ENCODE results near the gene DSCAM. TPM values are rescaled to one million over a fixed set of nuclear protein-coding genes. Genes with fewer than 3 reads are reported as not detected.

The DSCAM gene
- total RNA-seq, 4 donors from 2014 or later = 0.03 TPM; not detected in 3

GRCh38 chr21:40120940-40121575 is 725.9 kb downstream of the DSCAM start:
- no peak overlapping the region for H3K27ac ChIP-seq
- no peaks in the 10 kb centered on the region for H3K9me3 ChIP-seq
- H3K36me3 ChIP-seq = no peaks in the 10 kb centered on the region
- no peaks in the 10 kb centered on the region for H3K27me3 ChIP-seq
- ATAC-seq (no peak), DNase-seq (no peak)
- no peak overlapping the region for H3K4me3 ChIP-seq
- H3K4me1 ChIP-seq = no peaks in the 10 kb centered on the region
- TF ChIP-seq CTCF (IDR thresholded peaks at IDR 0.05 in 4 of 5, conservative IDR thresholded peaks at IDR 0.05 in 1 of 5) (peak in 4 of 5 experiments; percentile 13 to 48 (median 44)), POLR2A (IDR thresholded peaks at IDR 0.05) (no peak)
- intact Hi-C loops (cut with DNase I; ENCODE audit: low total_unique reads) (loop anchor here (5.0 to 10.0 kb wide), 2 partner anchors 76 to 254 kb away; partner anchors contain the start of gene PCP4), in situ Hi-C loops (cut with MboI; ENCODE audit: low sequenced_read_pairs in 4 of 4) (loop anchor here in 2 of 4 donors (25.0 kb wide), 1 partner anchor 259 kb away; the partner anchor contains the start of gene PCP4 (in 2 of the 2))

GRCh38 chr21:40118527-40118926 is 728.4 kb downstream of the DSCAM start:
- in situ Hi-C loops (cut with MboI; ENCODE audit: low sequenced_read_pairs in 4 of 4) (loop anchor here in 2 of 4 donors (25.0 kb wide), 1 partner anchor 256 kb away; the partner anchor contains the start of gene PCP4 (in 2 of the 2)), intact Hi-C loops (cut with DNase I; ENCODE audit: low total_unique reads) (no loop called here)
- Histone ChIP-seq H3K27ac (no peak overlapping the region), H3K4me3 (no peak overlapping the region), H3K36me3 (no peaks in the 10 kb centered on the region), H3K4me1 (no peaks in the 10 kb centered on the region), H3K9me3 (no peaks in the 10 kb centered on the region), H3K27me3 (no peaks in the 10 kb centered on the region)
- DNase-seq (no peak), ATAC-seq (no peak)
- TF ChIP-seq POLR2A (IDR thresholded peaks at IDR 0.05) (no peak), CTCF (IDR thresholded peaks at IDR 0.05 in 4 of 5, conservative IDR thresholded peaks at IDR 0.05 in 1 of 5) (no peak)

- TF ChIP-seq CTCF (IDR thresholded peaks at IDR 0.05 in 4 of 5, conservative IDR thresholded peaks at IDR 0.05 in 1 of 5) (no peak), POLR2A (IDR thresholded peaks at IDR 0.05) (no peak)
- Histone ChIP-seq H3K9me3 (no peaks in the 10 kb centered on the region), H3K4me3 (no peak overlapping the region), H3K36me3 (no peaks in the 10 kb centered on the region), H3K27ac (no peak overlapping the region), H3K4me1 (no peaks in the 10 kb centered on the region), H3K27me3 (no peaks in the 10 kb centered on the region)
- intact Hi-C loops (cut with DNase I; ENCODE audit: low total_unique reads) = no loop called here
- DNase-seq = no peak
- ATAC-seq = no peak
- in situ Hi-C loops (cut with MboI; ENCODE audit: low sequenced_read_pairs in 4 of 4) = loop anchor here in 2 of 4 donors (25.0 kb wide), 1 partner anchor 255 kb away; the partner anchor contains the start of gene PCP4 (in 2 of the 2)
These were observed 729.7 kb downstream of the DSCAM start for GRCh38 chr21:40117236-40117635.

GRCh38 chr21:40115775-40116174 is 731.2 kb downstream of the DSCAM start:
- intact Hi-C loops (cut with DNase I; ENCODE audit: low total_unique reads) = no loop called here
- ATAC-seq = no peak

More at GRCh38 chr21:40115775-40116174, 731.2 kb downstream of the DSCAM start:
- TF ChIP-seq CTCF (IDR thresholded peaks at IDR 0.05 in 4 of 5, conservative IDR thresholded peaks at IDR 0.05 in 1 of 5) (no peak), POLR2A (IDR thresholded peaks at IDR 0.05) (no peak)
- Histone ChIP-seq H3K27me3 (no peaks in the 10 kb centered on the region), H3K4me1 (no peaks in the 10 kb centered on the region), H3K4me3 (no peak overlapping the region), H3K27ac (no peak overlapping the region), H3K36me3 (no peaks in the 10 kb centered on the region), H3K9me3 (no peaks in the 10 kb centered on the region)
- in situ Hi-C loops (cut with MboI; ENCODE audit: low sequenced_read_pairs in 4 of 4) = loop anchor here in 2 of 4 donors (25.0 kb wide), 1 partner anchor 253 kb away; the partner anchor contains the start of gene PCP4 (in 2 of the 2)
- DNase-seq = no peak
